Measurements from ENCODE around the gene GPS1.
"Not testable (repeated sequence)": the region's sequence is repeated elsewhere in the genome, so short reads cannot be mapped to it uniquely, and the experiment has no call there.

Gene GPS1

DNA sequence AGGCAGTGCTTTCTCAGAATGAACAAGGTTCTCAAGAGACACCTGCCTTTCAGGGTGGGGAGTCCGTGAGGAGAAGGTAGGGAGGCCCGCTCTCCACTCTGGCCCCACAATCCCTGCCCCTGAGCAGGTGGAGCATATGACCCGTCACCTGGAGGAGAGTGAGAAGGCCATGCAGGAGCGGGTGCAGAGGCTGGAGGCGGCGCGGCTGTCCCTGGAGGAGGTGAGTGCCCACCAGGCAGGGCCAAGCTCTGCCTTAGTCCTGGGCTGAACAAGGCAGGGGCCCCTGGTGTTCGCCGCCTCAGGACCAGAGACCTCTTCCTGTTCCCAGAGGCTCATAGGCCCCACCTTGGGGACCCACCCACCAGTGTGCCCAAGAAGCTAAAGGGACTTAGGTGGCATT is 22.7 kb upstream of the GPS1 start:
- DNase-seq (ENCODE audit: low spot score): no peak

DNA sequence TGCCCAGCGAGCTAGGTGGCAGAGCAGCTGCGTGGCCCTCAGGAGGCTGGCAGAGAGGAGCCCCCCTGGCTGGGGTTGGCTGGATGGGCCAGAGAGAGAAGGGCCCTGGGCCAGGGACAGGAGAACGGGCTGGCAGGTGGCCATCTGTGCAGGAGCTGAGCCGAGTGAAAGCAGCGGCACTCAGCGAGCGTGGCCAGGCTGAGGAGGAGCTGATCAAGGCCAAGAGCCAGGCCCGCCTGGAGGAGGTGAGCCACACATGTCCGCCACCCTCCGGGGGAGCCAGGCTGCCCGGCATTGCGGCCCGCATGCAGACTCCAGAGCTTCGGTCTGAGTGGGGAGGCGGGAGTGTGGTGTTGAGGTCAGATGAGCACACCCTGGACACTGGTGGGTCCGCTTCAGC is 22.3 kb upstream of the GPS1 start:
- DNase-seq (ENCODE audit: low spot score): no peak

DNA sequence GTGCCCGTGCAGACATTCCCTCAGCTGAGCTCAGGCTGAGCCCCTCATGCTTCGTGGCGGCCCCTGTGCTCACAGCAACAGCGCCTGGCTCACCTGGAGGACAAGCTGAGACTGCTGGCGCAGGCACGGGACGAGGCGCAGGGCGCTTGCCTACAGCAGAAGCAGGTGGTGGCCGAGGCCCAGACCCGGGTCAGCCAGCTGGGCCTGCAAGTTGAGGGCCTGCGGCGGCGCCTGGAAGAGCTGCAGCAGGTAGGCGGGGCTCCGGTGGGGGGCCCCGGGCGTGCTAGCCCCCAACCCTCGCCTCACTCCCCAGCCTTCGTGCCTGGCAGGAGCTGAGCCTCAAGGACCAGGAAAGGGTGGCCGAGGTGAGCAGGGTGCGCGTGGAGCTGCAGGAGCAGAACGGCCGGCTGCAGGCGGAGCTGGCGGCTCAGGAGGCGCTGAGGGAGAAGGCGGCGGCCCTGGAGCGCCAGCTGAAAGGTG is 21.7 kb upstream of the GPS1 start:
- no peak for DNase-seq (ENCODE audit: low spot score)

DNA sequence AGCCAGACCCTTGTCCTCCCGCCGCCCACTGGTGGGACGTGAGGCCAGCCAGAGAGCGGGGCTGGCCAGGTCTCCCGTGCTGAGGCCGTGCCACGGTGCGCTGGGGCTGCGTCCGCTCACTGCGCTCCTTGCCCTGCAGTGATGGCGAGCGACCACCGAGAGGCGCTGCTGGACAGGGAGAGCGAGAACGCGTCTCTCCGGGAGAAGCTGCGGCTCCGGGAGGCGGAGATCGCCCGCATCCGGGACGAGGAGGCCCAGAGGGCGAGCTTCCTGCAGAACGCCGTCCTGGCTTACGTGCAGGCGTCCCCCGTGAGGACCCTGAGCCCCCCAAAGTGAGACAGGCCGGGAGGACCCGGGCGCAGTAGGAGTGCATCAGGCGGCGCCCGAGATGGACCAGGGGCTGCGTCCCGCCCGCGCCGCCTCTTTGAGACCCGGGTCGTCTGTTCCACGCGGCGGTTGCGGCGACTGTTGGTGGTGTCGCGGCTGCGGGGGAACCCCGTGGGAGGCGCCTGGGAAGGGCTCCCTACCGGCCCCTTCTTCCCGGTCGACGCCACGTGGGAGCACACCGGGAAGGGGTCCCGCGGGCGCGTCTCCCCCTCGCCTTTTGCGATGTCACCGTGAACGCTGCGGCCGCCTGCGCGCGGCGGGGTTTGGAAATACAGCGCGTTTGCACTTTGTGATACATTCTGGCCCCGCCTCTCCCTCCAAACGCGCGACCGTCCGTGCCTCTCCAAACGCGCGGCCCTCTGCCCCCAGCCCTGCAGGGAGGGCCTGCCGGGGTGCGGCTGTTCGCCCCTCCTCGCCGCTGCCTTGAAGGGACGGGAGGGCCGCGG is 21.0 kb upstream of the GPS1 start:
- DNase-seq (ENCODE audit: low spot score): peak; percentile 86

DNA sequence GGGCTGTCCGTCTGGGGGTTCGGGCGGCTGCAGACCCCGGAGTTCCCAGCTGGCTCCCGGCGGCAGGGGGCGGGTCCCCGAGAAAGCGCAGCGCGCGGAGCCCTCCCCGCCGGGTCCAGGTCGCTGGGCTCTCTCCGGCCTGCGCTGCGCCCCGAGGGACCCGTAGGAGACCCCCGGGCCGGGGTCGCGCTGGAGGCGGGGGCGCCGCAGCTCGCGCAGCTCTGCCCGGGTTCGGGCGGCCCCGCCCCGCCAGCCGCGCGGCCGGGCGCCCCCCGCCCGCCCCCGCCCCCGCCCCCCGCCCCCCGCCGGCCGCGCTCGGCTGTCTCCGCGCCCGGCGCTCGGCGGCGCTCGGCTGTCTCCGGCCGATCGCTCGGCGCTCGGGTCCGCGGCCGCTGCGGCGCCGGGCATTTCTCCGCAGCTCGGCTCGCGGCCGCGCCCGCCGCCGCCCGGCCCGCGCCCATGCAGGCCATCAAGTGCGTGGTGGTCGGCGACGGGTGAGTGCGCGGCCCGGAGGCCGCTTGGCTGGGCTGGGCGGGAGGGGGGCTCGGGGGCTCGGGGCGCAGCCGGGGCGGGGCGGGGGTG is 20.3 kb upstream of the GPS1 start, which contains the start of gene RAC3:
Gene RAC3, plus strand, starts transcription at position 376 of the 582 bp plus-strand sequence. Its CDS starts 84 bp downstream, at position 460.
- no peak for DNase-seq (ENCODE audit: low spot score)

DNA sequence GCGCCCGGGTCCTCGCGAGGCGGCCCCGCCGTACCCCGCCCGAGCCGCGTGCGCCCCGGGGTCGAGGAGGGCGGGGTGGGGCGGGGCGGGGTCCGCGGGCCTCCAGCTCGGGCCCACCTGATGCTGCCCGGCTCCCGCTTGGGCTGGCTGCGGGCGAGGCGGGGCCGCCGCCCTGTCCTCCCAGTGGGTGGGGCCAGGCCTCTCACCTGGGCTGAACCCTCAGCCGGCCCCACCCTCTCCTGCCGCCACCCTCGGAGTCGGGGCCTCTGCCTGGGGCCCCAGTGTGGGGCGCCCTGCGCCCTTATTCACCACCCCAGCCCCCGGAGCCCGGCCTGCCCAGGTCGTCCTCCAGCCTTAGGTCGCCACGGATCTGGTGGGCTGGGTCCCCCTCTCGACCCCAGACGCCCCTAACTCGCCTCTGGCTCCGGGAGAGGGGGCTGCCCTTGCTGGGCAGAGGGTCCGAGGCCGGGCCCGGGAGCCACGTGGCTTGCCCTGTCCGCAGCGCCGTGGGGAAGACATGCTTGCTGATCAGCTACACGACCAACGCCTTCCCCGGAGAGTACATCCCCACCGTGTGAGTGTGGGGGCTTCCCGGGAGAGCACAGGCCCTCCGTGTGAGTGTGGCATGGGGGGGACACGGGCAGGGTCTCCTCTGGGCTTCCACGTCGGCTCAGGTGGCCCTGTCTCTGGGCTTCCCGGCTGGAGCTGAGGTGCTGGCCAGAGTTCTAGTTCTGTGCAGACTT is 19.6 kb upstream of the GPS1 start:
- DNase-seq (ENCODE audit: low spot score): no peak

DNA sequence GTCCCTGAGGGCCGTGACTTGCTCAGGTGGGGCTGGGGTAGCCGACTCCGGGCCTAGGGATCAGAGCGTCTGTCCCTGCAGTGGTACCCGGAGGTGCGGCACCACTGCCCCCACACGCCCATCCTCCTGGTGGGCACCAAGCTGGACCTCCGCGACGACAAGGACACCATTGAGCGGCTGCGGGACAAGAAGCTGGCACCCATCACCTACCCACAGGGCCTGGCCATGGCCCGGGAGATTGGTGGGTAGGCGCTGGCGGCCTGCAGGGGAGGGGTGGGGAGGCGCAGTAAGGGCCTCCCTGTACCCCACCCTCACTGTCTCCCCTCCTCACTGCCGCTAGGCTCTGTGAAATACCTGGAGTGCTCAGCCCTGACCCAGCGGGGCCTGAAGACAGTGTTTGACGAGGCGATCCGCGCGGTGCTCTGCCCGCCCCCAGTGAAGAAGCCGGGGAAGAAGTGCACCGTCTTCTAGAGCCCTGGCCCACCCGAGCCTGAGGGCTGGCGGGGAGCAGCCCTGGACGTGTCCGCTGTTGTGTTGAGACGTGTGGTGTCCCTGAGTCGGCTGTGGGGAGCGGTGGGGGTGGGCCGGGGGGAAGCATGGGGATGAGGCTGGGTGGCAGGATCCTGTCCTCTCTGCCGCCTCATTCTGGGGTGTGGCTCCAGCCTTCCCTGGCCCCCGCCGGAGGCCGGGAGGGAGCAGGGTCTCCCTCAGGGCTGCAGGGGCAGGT is 18.2 kb upstream of the GPS1 start:
- DNase-seq (ENCODE audit: low spot score): no peak

DNA sequence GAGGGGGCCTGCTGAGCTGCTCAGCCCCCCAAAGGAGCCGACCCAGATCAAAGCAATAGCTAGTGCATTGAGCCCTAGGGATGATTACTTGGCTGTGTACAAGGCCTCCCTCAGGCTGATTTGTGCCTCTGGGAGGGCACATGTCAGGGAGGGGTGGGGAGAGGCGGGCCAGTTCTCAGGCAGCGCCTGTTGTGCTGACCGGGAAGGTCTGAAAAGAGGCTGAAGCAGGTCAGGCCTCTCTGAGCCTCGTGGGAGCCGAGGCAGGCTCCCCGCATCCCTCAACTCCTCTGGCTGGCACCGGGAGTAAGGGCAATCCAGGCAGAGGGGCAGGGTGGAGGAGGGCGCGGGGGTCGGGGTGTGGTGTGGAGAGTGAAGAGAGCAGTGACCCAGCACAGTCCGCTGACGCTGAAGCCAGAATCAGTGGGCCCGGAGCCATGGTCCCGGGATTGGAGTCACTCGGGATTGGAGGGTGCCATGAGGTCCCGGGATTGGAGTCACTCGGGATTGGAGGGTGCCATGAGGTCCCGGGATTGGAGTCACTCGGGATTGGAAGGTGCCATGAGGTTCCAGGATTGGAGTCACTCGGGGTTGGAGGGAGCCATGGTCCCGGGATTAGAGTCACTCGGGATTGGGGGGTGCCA is 17.2 kb upstream of the GPS1 start:
- DNase-seq (ENCODE audit: low spot score): no peak

DNA sequence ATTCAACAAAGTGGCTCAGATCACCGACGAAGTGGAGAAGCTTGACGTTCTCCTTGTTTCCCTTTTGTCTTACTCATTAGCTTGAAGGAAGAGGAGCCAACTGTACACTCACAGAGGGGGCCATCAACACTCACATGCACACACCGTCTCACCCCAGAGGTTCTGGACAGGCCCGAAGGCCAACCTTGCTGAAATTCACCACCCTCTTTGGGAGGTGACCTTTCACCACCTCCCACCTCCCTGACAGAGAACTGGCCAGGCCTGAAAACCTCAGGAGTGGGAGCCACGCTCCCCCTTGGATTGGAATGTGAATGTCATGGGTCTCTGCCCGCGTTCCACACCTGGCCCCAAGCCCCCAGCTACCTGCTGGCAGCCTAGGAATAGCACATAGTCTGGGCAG is 16.2 kb upstream of the GPS1 start:
- no peak for DNase-seq (ENCODE audit: low spot score)

DNA sequence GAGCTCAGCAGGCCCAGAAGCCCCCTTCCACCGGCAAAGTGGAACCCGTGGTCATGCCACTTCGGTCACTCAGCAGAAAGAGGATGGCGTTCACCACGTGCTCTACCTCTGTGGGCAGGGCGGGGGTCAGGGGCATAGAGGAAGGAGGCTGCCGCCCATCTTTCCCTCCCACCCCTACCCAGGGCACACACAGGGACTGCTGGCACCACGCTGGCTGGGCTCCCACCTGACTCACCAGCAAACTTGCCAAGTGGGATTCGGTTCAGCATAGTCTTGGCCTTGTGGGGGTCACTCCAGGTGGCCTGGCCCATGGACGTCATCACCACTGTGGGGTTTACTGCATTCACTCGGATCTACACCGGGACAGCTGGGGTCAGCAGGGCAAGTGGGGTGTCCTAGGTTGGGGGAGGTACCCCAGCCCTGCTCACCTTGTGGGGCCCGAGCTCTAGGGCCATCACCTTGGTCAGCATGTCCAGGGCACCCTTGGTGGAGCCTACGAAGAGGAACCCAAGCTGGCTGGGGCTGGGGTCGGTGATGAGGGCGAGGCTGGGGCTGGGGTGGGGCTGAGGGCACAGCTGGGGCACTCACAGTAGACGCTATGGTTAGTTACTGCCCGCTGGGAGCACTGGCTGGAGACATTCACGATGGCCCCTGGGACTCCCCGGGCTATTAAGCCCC is 15.6 kb upstream of the GPS1 start:
- DNase-seq (ENCODE audit: low spot score): no peak

DNA sequence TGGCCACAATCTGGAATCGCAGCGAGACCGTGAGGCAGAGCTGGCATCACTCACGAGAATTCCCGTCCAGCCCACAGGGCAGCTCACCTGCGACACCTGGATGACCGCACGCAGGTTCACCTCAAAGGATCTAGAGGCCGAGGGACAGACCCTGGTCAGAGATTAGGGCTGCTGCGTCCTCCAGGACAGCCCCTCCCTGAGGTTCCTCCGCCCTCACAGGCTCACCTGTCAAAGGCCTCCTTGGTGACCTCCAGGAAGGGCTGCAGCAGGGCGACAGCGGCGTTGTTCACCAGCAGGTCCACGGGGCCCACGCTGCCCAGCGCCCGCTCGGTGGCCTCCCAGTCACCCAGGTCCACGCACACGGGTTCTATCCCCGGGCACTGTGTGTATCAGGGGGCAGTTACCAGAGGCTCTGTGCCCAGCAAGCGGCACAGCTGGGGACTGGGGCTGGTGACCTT is 15.0 kb upstream of the GPS1 start:
- DNase-seq (ENCODE audit: low spot score): no peak

DNA sequence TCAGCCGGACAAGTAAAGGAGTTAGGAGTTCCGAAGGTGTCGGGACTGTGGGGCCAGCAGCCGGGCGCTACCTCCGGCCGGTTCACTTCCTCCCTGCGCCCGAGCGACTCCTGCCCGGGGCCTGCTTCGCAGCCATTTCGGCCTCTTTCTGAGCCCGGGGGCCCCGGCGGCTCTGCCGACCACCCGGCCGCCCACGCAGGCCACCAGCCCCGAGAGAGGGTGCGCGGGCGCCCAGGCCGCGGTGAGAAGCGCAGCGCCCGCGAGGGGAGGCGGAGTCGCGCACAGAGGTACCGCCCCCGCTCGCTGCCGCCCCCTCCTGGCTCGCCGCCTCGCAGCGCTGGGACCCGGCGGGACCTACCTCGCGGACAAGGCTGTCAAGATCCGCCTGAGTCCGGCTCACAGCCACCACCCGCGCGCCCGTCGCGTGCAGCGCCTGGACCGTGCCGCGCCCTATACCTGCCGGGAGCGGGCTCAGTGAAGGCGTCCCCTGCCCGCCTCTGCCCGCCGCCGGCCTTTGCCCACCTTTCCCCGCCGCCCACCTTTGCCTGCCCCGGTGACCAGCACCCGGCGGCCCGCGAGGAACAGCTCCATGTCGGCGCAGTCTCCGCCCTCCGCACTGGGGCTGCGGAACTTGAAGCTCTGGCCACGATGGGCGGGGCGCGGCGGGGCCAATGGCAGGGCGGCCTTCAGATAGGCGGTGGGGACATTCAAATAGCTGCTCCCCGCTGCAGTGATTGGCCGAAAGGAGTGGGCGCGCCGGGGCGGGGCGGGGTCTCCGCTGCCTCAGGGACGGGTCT is 14.4 kb upstream of the GPS1 start, which contains the start of gene DCXR:
Gene DCXR, minus strand, starts transcription at position 606 of the 797 bp plus-strand sequence. Its CDS starts 15 bp downstream, at position 591.
- DNase-seq (ENCODE audit: low spot score): peak; percentile 96

DNA sequence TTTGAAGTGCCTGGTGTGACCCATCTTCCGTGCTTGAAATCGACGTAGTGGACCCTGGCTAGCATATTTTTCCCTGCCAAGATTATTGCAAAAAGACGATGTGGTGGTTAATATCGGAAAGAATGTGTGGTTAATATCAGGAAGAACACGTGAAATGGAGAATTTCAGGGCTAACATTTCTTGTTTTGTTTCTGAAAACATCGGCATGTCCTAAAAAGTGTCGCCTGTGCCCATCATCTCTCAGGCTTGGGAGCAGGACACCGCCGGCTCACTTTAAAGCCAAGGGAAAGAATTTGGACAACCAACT is 13.9 kb upstream of the GPS1 start:
- DNase-seq (ENCODE audit: low spot score): no peak

DNA sequence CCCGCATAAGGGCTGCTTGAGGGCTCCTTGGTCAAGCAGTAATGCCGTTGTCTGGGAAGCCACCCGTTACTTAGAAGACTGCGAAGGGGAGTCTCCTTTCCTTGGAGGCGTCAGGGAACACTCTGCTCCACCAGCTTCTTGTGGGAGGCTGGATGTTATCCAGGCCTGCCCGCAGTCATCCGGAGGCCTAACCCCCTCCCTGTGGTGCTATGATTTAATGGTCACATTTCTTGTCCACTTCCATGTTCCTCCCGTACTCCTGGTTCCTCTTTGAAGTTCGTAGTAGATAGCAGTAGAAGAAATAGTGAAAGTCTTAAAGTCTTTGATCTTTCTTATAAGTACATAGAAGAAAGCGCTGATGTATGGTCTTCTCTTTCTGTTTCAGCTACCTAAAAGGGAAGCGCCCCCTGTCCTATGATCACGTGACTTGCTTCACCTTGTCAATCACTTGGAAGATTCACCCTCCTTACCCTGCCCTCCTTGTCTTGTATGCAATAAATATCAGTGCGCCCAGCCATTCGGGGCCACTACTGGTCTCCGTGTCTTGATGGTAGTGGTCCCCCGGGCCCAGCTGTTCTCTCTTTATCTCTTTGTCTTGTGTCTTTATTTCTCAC is 12.8 kb upstream of the GPS1 start:
- not testable (repeated sequence) for DNase-seq (ENCODE audit: low spot score)

DNA sequence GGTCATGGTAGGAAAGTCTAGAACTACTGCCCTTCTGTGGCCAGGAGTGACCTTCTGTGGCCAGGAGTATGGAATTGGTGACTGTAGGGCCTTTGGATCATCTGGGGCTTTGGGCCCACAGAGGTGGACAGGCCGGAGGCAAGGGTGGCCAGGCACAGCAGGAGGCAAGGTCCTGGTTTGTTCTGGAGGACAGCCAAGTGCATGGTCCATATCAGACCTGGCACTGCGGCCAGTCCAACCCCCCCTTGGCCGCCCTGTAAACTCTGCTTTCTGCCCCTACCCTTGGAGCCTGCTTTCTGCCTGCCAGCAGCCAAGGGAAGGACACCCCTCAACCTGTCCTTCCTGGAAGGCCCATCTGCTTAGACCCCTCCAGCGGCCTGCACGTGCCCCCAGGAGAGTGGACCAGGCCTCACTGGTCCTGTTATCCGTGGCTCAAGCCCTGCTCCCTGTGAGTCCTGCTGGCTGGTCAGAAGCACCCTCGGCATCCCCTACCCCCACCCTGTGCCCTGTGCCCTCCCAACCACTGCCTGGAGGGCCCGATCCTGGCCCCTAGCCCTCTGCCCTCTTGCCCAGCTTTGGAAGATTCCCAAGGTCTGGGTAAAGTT is 11.9 kb upstream of the GPS1 start:
- DNase-seq (ENCODE audit: low spot score): no peak

DNA sequence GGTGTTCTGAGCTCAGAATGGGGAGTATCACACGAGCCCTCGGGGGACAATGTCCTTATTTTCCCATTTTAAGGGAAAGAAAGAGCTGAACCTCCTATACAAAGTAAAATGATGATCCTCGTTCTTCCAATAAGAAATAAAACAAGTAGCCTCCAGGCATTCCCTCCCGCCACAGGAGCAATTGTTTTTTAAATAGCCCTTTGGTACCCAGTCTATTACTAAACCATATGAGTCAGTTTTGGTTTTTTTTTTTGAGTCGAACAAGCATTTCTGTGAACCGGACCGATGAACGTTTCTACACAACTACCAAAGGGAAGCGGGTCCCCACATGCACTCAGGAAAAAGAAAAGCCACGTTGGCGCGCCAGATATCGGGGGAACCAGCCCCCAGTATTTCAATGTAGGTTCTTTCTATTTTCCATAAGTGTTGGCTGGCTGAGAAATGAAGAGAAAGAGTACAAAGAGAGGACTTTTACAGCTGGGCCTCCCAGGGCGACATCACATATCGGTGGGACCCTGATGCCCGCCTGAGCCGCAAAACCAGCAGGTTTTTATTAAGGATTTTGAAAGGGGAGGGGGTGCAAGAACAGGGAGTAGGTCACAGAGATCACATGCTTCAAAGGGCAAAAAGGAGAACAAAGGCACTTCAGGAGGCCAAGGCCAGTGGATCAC is 10.4 kb upstream of the GPS1 start:
- no peak for DNase-seq (ENCODE audit: low spot score)

DNA sequence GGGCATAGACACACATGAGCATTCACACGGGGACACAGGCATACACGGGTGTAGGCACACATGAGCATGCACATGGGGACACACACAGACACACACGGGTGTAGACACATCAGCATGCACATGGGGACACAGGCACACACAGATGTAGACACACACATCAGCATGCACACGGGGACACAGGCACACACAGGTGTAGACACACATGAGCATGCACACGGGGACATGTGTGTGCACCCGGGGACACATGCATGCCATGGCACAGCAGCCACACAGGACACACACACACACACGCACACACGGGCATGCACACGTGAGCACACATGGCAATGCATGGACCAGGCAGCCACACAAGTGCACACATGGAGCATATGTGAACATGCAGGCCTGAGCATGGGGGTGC is 9.0 kb upstream of the GPS1 start:
- no peak for DNase-seq (ENCODE audit: low spot score)

DNA sequence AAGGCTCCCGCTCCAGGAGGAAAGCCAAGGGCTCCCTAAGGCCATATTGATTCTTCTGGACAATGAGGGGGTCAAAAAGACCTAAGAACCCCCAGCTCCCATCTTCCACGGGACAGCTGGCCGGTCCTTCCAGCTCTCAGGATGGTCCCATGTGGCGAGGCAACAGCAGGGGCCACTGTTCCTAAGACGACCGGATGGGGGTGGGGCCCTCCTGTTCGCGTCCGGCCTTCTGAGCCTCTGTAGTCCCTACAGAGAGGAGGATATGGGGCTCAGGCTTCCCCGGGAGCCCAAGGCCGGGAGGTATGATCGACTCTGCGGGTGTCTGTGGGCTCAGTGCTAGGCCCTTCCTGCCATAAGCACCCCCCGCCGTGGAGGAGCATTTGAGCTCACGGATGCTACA is 8.2 kb upstream of the GPS1 start:
- no peak for DNase-seq (ENCODE audit: low spot score)
